Fibroblast of lung (primary cell): ENCODE results near the gene ALPP. TPM values are rescaled to one million over a fixed set of nuclear protein-coding genes. Genes with fewer than 3 reads are reported as not detected.

ENCODE experiments used
- DNase-seq, 2 donors: peaks; one replicate each; pipeline versions ENCODE4 v3.0.0 to v3.0.0-alpha.2; 2010; ENCODE audit warnings: low read depth in 2 of 2
- H2AFZ ChIP-seq: 2 replicates; pipeline ENCODE4 v1.5.1; 2012; ENCODE audit warnings: low read length, control low read depth, inconsistent platforms
- H3K27ac ChIP-seq: 2 replicates; pipeline ENCODE4 v1.5.1; 2011; ENCODE audit warnings: low read length, control low read depth; ENCODE audit not compliant: insufficient read depth
- H3K27me3 ChIP-seq: 2 replicates; pipeline ENCODE4 v1.5.1; 2011; ENCODE audit warnings: mild to moderate bottlenecking, low read length; ENCODE audit not compliant: control insufficient read depth, insufficient read depth
- H3K36me3 ChIP-seq: 2 replicates; pipeline ENCODE4 v1.5.1; 2011; ENCODE audit warnings: low read length; ENCODE audit not compliant: control insufficient read depth, insufficient read depth
- H3K4me1 ChIP-seq: 2 replicates; pipeline ENCODE4 v1.5.1; 2011; ENCODE audit warnings: low read length; ENCODE audit not compliant: control insufficient read depth, insufficient read depth; ENCODE audit errors: extremely low read depth
- H3K4me2 ChIP-seq: 2 replicates; pipeline ENCODE4 v1.5.1; 2011; ENCODE audit warnings: low read length, control low read depth; ENCODE audit not compliant: insufficient read depth; ENCODE audit errors: extremely low read depth
- H3K4me3 ChIP-seq, 4 experiments: fragments of 200-600 bp in 1 of 4; sonication (generic) in 1 of 4; replicated peaks in 1 of 4; 2 replicates each; pipeline ENCODE4 v1.5.1; 2011 to 2016; ENCODE audit warnings: low read length in 4 of 4, low read depth in 3 of 4, mild to moderate bottlenecking in 3 of 4, control low read depth in 2 of 4, inconsistent platforms in 1 of 4, mixed read lengths in 1 of 4; ENCODE audit not compliant: insufficient read depth in 1 of 4; ENCODE audit errors: control extremely low read depth in 1 of 4
- H3K79me2 ChIP-seq: 2 replicates; pipeline ENCODE4 v1.5.1; 2012; ENCODE audit warnings: mild to moderate bottlenecking, low read length, inconsistent platforms; ENCODE audit not compliant: control insufficient read depth, insufficient read depth
- H3K9ac ChIP-seq: 2 replicates; pipeline ENCODE4 v1.5.1; 2011; ENCODE audit warnings: mild to moderate bottlenecking, low read length, control low read depth; ENCODE audit not compliant: insufficient read depth
- H3K9me3 ChIP-seq: 2 replicates; pipeline ENCODE4 v1.5.1; 2012; ENCODE audit warnings: low read depth, low read length; ENCODE audit not compliant: control insufficient read depth, insufficient read depth
- H4K20me1 ChIP-seq: 2 replicates; pipeline ENCODE4 v1.5.1; 2011; ENCODE audit warnings: low read length; ENCODE audit not compliant: control insufficient read depth, insufficient read depth; ENCODE audit errors: extremely low read depth
- EZH2 ChIP-seq: IDR thresholded peaks from 2 replicates; pipeline ENCODE4 v1.5.1; 2012; ENCODE audit warnings: low read length, control low read depth, mild to moderate bottlenecking; ENCODE audit errors: missing control alignments
- polyA plus RNA-seq, 2 donors: library from polyadenylated mRNA; depleted of rRNA in 1 of 2; stranded (reverse) in 1 of 2; unstranded in 1 of 2; fragments of >200 nt; gene quantifications; 2 replicates each; pipeline ENCODE4 v1.2.1, GENCODE V29; 2011 to 2012; ENCODE audit warnings: missing spikeins in 1 of 2
- total RNA-seq: library from RNA; depleted of rRNA; stranded (reverse); fragments of >200 nt; gene quantifications from 2 replicates; pipeline ENCODE4 v1.2.1, GENCODE V29; 2014
- TF ChIP-seq, protein P1 (sequence below), 2 donors: IDR thresholded peaks in 1 of 2; conservative IDR thresholded peaks in 1 of 2; 1 replicate in 1 of 2; 2 replicates in 1 of 2; pipeline ENCODE4 v1.5.1; 2011 to 2012; ENCODE audit warnings: low read length in 2 of 2, control low read depth in 1 of 2, inconsistent platforms in 1 of 2, low read depth in 1 of 2, mild to moderate bottlenecking in 1 of 2

ALPP gene
- total and polyA plus RNA-seq, 2 donors (not counting 1 experiment from before 2014, with no cell fraction given): not detected

DNA sequence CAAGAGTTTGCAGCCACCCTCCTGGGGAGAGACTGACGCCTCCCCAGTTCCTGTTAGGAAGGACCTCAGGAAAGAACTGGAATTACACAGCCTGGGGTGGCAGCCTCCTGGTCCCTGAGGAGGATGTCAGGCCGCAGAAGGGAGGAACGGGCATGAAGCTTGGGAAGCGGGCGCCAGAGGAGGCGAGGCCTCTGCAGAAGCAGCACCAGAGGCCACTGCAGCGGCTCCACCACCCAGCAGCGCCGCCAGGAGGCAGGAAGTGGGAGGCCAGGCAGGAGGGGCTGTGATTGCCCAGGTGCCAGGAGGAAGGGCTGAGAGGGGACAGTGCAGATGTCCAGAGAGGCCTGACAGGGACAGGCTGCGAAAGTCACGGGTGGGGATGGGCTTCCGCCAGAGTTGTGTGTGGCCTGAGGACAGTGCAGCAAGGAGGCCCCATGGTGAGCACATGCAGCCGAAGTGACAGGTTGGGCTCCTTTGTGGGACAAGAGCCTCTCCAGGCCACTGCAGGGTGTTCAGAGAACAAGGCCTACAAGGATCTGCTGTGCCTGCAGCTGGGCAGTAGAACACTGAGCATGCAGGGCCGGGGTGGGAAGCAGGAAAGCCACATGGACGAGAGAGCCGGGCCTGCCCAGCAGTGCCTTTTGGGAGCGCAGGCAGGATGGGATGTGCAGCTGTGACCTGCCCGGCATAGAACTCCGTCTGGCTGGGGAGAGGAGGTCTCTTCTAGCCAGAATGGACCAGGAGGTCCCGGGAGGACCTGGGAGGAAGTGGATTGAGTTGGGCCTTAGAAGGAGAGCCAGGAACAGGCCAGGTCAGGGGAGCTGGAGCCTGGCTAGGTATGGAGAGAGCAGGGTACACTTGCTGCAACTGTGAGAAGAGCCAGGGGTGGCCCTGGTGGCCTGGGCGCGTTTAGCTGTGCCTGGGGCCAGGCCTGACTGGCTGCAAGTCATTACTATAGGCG, 39.1 kb upstream of the ALPP start:
- Histone ChIP-seq H3K4me2 (no peak overlapping the region), H3K36me3 (no peaks in the 10 kb centered on the region), H2AFZ (no peak overlapping the region), H3K9ac (no peak overlapping the region), H3K9me3 (no peaks in the 10 kb centered on the region), H3K79me2 (no peaks in the 10 kb centered on the region), H3K4me3 (no peak overlapping the region), H3K27ac (no peak overlapping the region), H3K4me1 (no peaks in the 10 kb centered on the region), H3K27me3 (no peaks in the 10 kb centered on the region), H4K20me1 (no peaks in the 10 kb centered on the region)
- TF ChIP-seq, protein P1, sequence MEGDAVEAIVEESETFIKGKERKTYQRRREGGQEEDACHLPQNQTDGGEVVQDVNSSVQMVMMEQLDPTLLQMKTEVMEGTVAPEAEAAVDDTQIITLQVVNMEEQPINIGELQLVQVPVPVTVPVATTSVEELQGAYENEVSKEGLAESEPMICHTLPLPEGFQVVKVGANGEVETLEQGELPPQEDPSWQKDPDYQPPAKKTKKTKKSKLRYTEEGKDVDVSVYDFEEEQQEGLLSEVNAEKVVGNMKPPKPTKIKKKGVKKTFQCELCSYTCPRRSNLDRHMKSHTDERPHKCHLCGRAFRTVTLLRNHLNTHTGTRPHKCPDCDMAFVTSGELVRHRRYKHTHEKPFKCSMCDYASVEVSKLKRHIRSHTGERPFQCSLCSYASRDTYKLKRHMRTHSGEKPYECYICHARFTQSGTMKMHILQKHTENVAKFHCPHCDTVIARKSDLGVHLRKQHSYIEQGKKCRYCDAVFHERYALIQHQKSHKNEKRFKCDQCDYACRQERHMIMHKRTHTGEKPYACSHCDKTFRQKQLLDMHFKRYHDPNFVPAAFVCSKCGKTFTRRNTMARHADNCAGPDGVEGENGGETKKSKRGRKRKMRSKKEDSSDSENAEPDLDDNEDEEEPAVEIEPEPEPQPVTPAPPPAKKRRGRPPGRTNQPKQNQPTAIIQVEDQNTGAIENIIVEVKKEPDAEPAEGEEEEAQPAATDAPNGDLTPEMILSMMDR (conservative IDR thresholded peaks at IDR 0.05 in 1 of 2, IDR thresholded peaks at IDR 0.05 in 1 of 2; ENCODE audit: low read depth in 1 of 2, low read length in 2 of 2): no peak
- no peak for TF ChIP-seq EZH2
- no peak for DNase-seq

DNA sequence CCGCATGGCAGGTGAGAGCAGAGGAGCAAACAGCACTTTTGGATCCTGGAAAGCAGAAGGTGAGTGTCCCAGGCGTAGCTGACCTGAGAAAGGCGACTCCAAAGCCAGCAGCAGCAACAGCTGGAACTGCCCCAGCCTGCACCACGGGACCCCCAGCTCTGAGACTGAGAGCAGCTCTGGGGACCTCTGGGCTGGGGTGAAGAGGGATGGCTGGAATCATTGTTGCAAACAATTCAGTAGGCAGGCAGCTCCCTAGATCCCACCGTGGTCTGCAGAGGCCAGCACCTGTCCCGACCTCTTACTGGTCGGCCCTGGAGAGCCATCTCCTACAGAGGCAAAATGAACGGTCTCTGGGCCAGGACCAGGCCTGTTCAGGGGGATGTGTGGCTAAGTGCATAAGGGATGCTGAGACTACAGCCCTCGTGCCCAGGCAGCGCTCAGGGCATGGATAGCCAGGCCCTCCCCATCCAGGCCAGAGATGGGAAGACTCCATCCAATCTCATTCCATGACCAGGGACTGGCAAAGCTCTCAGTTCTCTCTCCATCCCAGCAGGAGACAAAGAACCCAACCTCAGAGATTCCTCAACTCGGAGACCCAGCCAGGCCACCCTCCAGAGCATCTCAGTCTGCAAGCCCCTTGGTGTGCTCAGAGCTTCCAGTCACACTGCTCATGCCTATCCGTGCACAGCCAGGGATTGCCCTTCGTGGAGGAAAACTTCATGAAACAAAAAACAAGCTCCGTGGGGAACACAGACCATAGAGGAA, 38.2 kb upstream of the ALPP start:
- Histone ChIP-seq H3K9me3 (no peaks in the 10 kb centered on the region), H3K27ac (no peak overlapping the region), H3K79me2 (no peaks in the 10 kb centered on the region), H3K4me3 (no peak overlapping the region), H3K4me2 (no peak overlapping the region), H3K4me1 (no peaks in the 10 kb centered on the region), H3K27me3 (no peaks in the 10 kb centered on the region), H3K36me3 (no peaks in the 10 kb centered on the region), H4K20me1 (no peaks in the 10 kb centered on the region), H2AFZ (no peak overlapping the region), H3K9ac (no peak overlapping the region)
- TF ChIP-seq, protein P1 (conservative IDR thresholded peaks at IDR 0.05 in 1 of 2, IDR thresholded peaks at IDR 0.05 in 1 of 2; ENCODE audit: low read depth in 1 of 2, low read length in 2 of 2): no peak
- TF ChIP-seq EZH2: no peak
- DNase-seq: no peak

- no peak for TF ChIP-seq EZH2
- TF ChIP-seq, protein P1 (conservative IDR thresholded peaks at IDR 0.05 in 1 of 2, IDR thresholded peaks at IDR 0.05 in 1 of 2; ENCODE audit: low read depth in 1 of 2, low read length in 2 of 2): no peak
- Histone ChIP-seq H3K27me3 (no peaks in the 10 kb centered on the region), H3K9ac (no peak overlapping the region), H2AFZ (no peak overlapping the region), H3K4me3 (no peak overlapping the region), H3K4me1 (no peaks in the 10 kb centered on the region), H3K4me2 (no peak overlapping the region), H3K36me3 (no peaks in the 10 kb centered on the region), H4K20me1 (no peaks in the 10 kb centered on the region), H3K79me2 (no peaks in the 10 kb centered on the region), H3K9me3 (no peaks in the 10 kb centered on the region), H3K27ac (no peak overlapping the region)
- DNase-seq: no peak
Measured at GRCh38 chr2:232341061-232341738, 37.4 kb upstream of the ALPP start.
